NOMO-1 treated with DMSO at 0.1 percent for 48 hours (cell line): ENCODE results near the gene TLX3.
"Not testable (repeated sequence)": the region's sequence is repeated elsewhere in the genome, so short reads cannot be mapped to it uniquely, and the experiment has no call there.

Source experiments
- DNase-seq: peaks from one replicate; lab custom pipeline; 2025; ENCODE audit not compliant: unreplicated experiment; lab: John Stamatoyannopoulos, UW

TLX3 gene

GRCh38 chr5:171322527-171322926 is 13.5 kb downstream of the TLX3 start:
- no peak for DNase-seq

- no peak for DNase-seq
Observed at GRCh38 chr5:171323007-171323406, 14.0 kb downstream of the TLX3 start.

DNA sequence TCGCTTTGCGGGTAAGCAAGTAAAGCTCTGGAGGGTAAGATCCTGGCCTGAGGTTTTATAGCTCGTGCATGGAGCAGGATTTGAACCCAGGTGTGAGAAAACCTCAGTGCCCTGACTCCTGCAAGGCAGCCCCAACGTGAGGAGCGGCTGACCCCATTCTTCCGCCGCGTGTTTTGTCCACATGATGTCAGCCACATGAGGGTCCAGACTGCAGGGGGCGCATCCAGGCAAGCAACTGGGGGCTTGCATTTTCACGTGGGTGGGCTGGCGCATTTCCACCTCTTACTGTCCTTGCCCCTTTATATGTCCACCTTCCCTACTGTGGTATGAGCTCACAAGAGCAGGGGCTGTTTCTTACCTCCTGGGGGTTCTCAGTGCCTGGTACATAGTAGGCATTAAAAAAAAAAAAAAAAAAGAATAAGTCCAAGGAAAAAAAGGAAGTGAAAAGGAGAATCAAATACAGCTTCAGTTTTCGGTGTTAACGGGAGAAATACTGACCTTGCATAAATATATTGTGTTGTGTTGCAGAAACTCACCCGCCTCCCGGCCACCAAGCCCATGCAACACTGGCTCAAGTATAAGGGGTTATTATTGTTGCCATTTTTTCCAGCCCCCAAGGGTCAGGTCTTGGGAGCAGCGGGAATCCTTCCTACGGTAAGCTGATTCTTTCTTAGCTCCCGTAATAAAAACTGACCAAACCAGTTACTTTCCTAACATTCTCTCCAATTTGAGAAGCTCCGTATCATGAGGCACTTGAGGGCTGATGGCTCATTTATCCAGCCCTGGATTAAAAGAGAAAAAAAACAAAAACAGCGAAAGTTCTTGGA is 15.0 kb downstream of the TLX3 start:
- peak; percentile 61 for DNase-seq

DNA sequence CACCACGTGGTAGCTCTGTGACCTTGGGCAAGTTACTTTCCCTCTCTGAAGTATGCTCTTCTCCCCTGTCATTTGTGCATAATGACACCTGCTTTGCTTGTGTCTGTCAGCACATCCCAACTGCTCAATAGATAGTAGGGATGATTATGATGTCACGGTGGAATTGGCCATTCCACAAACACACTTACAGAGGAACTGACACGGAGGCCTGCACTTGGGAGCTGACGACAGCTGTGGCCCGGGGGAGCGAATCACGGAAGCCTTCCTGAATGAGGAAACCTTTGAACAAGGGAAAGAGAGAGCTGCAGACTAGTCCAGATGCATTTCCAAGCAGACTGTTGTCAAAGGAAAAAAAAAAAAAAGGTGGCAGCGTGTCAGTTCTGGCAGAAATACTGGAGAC is 21.0 kb downstream of the TLX3 start:
- no peak for DNase-seq

GRCh38 chr5:171335616-171336015 is 26.6 kb downstream of the TLX3 start:
- no peak for DNase-seq

GRCh38 chr5:171336521-171337209 is 27.6 kb downstream of the TLX3 start:
- peak; percentile 24 for DNase-seq

DNA sequence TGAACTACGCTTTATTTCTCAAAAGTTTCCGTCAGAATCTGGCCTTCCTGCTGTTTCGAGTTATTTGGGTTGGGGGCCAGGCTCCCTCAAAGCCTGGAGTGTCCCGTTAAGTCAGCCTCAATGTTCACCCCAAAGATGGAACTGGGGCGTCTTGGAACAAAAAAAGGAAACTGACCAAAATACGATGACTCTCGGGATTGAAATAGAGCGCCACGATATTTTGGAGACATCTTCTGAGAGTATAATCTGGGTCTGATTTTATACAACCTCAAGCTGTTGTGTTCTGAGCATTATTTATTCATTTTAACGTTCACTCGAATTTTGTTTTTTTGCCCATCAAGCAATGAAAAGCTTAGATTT is 28.1 kb downstream of the TLX3 start:
- no peak for DNase-seq

DNA sequence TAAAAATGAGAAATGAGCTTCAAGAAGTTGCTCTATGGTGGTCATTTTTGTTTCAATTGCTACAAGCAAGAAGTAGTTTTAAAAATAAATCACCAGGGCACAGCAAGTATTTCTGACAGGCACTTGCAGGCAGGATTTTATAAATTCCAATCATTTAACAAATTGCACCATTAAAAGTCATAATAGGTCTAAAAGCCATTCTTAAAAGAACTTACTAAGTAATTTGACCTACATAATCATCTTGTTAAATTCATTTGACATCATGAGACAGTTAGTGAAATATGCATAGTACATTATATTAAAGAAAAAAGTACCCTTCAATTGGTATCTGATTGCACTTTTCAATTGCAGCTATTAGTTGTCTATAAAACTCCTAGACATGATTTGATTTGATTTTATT is 31.0 kb downstream of the TLX3 start:
- no peak for DNase-seq

DNA sequence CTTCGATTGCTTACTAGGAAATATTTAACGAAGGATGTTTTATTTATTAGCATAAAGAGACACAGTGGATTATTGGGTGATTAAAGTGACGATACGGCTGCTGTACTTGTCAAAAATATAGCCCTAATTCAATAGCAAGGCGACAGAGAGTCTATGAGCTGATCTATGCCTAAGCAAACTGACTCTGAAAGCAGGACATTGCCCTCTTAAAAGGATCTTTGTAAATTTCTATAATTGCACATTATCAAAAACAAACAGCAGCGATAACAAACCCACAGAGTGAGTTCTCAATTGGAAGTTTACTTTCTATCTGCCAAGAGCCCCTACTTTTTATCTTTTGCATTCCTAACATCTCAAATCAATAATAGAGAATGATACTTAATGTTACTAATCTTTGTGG is 31.4 kb downstream of the TLX3 start:
- DNase-seq = no peak

DNA sequence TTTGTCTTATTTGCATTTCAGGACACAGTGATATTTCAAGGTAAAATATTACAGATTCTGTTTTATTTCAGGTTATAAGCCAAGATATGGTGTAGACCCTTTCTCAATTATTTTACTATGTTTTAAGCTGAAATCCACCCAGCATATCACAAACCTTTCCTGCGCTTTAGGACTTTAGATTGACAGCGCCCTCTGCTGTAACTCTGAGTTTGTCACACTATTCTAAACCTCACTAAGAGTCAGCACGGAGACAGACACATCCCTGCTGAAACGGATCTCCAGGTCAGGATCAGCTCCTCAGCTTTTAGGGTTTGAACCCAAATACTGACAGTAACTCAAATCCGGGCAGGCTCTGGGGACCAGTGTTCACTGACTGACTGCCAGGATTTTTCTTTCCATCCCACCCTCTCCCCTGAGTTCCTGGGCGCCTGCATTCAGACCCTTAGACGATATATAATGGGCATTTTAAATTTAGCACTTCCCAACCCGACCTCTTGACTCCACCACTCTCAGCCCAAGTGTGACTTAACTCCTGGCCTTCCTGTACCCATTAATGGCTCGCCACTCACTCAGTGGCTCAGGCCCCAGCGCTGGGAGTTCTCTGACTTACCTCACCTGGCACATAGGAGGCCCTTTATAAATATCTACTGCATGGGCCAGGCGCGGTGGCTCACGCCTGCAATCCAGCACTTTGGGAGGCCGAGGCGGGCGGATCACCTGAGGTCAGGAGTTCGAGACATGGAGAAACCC is 33.5 kb downstream of the TLX3 start:
- peak; percentile 32 for DNase-seq

- DNase-seq = no peak
Observed at GRCh38 chr5:171344936-171345608, 36.0 kb downstream of the TLX3 start.

GRCh38 chr5:171351536-171352073 is 42.6 kb downstream of the TLX3 start:
- no peak for DNase-seq

DNA sequence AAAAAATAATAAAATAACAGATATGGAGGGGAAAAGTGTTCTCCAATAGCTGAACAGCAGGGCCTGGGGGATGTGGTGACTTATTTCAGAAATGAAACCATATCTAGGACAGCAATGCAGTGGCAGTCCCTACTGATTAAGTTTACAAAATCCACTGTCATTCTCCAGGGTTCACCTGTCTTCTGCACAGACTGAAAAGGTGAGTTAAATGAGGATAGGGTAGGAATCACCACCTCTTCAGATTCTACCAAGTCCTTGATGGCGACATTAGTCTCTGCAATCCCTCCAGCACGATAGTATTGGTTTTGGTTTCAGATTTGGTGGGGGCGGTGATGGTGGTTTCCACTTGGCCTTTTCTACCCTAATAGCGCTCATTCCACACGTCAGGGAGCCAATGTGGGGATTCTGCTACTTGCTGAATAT is 46.3 kb downstream of the TLX3 start:
- no peak for DNase-seq

DNA sequence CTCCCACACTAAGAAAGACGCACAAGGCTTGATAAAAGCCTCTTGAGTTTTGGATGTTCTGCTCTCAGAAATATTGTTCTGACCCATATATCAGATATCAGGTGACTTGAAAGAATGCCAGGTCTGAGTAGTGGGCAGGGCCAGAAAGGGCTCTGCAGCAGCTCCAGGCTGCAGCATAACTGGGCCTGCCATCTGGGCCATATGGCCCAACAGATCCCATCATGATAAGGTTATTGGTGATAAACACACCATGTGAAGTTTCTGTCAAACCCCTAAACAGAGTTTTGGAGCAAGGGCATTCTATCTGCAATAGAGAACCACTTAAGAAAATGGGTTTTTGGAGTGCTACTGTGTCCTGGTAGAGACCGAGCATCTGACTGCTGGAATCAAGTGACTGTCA is 48.8 kb downstream of the TLX3 start:
- no peak for DNase-seq

DNA sequence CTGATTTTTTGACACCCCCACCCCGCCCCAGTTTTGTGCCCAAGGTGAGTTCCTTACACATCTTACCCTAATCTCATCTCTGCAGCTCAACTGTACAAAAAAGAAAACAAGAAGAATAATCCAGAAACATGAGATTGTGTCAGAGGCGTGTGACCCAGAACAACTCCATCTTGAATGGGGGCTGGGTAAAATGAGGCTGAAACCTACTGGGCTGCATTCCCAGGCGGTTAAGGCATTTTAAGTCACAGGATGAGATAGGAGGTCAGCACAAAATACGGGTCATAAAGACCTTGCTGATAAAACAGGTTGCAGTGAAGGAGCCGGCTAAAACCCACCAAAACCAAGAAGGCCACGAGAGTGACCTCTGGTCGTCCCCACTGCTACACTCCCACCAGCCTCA is 52.1 kb downstream of the TLX3 start:
- DNase-seq = not testable (repeated sequence)
